EL (cell line): ENCODE measurements around the gene AQP12A.
"Not testable (repeated sequence)": the region's sequence is repeated elsewhere in the genome, so short reads cannot be mapped to it uniquely, and the experiment has no call there.

ENCODE experiments used
- DNase-seq: peaks from one replicate; pipeline ENCODE4 v3.0.0-alpha.2; 2016

Gene AQP12A

DNA sequence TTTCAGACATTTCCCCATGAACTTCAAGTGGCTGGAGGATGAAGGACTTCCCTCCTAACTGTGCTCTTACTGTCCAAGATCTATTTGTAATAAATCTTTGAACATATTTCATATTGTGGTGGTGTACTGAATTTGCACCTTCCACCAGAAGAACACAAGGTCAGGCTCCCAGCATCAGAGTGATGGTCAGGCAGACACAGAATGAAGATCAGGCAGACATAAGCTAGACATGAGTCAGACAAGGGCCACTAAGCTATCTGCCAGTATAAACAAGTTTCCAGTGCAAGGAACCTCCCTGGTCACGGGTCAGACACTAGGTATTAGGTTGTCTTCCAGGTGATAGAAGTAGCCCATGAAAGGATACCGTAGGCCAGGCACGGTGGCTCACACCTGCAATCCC is 29.0 kb upstream of the AQP12A start:
- DNase-seq: no peak

DNA sequence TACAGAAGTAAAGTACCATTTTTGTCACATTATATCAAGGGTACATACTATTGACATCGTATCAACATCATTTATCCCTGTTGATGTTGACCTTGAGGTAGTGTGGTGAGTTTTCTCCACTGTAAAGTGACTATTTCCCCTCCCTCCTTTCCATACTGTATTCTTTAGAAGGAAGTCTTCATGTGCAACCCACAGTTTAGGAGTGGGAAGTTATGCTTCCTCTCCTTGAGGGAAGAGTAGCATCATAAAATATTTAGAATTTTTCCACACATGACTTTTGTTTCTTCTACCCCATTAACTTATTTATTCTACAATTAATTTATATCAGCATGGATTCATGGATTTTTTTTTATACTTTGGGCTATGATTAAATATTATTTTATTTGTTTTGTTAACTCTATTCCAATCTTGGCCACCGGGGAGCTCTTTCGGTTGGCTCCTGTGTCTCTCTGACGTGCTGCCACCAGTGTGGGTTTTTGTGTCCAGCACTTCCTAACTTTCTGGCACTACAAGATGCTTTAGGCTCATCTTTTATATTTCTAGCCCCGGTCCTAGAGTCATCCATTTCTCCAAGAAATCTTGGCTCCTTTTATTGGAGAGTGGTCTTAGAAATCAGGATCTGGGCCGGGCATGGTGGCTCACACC is 28.0 kb upstream of the AQP12A start:
- DNase-seq: no peak

DNA sequence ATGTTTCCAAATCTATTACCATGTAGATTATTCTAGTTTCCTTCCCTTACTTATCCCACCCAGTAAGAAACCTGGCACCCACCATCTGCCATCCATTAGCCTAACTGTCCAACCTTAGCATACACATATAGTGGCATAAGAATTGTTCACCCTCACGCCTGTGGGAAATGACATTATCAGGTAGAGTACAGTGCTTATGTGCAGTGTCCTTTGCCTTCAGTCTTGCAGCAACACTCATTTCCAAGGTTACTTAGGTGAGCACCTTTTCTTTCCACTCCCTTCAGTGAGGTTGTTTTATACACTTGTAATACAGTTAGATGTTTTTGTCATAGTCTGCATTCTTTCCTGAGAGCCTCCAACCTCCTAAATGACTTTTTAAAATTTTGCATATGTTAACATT is 27.0 kb upstream of the AQP12A start:
- DNase-seq: no peak

DNA sequence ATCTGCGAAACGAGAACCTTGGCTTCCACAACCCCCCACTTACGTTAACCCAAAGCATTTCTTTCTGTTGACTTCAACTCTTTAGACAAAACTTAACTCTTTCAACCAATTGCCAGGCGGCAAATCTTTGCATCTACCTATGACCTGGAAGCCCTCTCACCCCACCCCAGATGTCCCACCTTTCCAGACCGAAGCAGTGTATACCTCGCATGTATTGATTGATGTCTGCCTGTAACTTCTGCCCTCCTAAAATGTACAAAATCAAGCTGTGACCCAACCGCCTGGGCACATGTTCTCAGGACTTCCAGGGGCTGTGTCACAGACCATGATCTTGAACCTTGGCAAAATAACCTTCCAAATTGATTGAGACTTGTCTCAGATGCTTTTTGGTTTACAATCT is 21.3 kb upstream of the AQP12A start:
- DNase-seq: no peak

DNA sequence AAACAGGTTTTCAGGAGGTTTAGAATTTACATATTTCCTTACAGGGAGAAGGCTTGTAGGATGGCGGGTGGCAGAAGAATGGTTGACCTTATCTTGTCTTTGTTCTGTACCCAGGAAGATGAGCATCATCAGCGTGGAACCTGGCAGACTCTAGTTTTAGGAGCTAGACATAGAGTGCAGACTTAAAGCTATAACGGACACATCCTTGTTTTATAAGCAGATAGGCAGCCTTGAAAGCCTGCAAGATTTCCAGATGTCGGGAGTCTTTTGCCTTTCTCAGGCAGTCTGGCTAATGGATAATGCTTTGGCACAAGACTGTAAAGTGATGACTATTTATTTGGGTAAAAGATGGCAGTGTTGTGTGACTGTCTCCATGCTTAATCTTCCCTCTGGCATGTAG is 20.7 kb upstream of the AQP12A start:
- DNase-seq: no peak

DNA sequence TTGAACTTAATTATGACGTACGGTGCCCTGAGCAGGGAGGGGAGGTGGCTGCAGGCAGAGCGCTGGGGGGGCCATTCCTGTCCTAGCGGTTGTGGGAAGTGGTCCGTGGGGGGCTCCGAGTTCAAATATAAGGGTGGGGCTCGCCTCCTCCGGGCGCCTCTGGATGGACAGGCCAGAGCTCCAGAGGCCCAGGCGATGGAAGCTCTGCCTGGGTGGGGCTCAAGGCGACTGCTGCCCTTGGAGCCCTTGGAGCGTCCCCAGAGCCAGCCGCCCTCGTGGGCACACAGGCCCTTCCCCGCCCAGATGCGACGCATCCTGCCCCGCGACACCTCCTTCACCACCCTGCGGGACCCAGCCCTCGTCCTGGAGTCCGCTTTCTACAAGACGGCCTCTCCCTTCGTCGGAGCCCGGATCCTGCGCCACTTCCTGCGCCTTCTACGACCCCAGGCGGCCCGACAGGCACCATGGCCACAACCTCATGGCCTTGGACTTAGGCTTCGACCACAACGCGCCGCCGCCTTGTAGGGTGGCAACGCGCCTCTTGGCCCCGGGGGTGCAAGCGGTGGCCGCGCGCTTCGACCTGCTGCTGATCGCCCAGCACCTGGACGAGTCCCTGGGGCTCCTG is 19.5 kb upstream of the AQP12A start:
- DNase-seq: no peak

DNA sequence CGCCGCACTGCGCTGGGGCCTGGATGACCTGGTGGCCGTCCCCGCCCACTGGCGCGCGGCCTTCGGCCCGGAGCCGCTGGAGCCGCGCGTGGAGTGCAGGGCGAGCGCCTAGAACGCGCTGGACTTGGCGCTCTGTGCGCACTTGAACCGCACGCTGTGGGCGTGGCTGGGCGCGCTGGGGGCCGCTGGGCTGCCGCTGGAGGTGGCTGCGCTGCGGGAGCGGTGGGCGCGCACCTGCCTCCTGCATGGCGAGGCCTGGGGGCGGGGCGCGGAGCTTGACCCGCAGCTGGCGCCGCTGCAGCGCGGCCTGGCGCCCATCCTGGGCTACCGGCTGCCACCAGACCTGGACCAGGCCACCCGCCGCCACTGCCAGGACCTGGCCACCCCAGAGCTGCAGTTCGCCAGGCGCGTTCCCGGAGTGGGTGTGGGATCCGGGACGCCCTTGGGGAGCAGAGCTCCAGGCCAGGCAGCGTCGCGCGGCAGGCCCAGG is 18.9 kb upstream of the AQP12A start:
- no peak for DNase-seq

DNA sequence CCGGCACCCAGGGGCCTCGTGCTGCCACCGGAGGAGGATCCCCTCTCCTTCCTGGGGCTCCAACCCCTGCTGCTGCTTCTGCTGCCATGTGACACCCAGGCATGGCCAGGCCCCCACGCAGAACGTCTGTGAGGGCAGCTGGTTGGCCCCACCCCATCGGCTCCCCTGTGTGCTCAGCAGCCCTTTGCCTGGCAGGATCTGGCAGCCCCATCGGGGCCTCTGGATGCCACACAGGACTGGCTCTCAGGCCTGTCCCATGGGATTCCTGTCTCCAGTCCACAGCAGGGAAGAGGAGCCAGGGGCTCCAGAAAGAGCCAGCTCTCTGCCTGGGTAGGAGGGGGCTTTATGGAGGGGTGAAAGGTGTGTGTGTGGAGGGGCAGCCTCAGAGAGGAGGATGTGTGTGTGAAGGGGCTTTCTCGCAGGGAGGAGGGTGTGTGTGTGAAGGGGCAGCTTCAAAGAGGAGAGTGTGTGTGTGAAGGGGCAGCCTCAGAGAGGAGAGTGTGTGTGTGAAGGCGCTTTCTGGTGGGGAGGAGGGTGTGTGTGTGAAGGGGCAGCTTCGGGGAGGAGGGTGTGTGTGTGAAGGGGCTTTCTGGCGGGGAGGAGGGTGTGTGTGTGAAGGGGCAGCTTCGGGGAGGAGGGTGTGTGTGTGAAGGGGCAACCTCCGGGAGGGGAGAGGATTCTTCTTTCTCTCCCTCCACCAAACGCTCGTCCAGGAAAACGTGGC is 17.0 kb upstream of the AQP12A start:
- DNase-seq: not testable (repeated sequence)

DNA sequence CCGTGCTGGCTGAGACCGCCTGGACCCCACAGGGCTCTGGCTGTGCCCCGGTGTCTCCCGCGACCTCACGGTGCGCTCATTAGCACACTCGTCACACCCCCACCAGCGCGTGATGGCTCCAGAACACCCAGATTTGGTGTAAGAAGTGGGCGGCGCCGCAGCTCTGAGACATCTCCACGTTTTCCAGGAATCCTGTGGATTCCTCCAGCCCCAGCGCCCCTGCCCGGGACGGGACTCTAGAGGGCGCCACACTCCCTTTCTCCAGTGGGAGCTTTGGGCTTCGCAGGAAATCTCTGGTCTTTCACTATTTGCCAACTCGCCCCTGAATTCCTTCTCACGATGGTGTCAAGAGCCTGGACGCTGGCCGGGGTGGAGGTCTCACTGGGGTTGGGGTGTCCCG is 16.3 kb upstream of the AQP12A start:
- not testable (repeated sequence) for DNase-seq

DNA sequence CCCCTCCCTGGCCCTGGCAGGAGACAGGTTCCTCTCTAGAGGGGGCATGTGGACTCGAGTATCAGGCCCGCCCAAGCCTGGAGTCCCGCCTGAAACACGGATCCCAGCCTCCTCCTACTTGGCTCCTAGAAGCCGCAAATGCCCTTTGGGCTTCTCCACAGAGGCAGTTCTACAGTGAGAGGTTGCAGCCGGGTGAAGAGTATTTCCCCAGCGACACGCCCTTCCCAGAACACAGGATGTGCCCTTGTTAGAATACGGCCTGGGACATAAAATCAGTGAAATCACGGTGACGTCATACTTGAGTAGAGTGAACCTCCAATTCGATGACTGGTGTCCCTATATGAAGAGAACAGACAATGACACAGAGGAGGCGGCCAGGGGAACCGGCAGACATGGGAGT is 13.6 kb upstream of the AQP12A start:
- DNase-seq: not testable (repeated sequence)

DNA sequence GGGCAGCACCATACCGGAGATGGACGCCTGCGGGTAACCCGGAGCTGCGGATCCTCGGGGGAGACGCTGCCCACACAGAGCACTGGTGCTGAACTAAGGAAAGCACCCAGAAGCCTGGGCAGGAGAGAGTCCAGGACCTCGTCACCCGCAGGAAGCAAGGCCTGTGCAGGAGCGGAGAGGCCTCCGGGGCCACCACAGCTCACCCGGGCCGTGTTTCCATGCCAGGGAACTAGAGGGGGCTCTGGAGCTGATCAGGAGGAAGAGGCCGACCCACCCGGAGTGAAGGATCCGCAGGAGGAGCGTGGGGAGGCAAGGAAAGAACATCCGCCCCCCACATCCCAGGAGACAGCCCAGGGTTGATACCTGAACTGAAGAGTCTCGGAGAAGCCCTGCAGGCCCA is 12.8 kb upstream of the AQP12A start:
- DNase-seq: not testable (repeated sequence)

DNA sequence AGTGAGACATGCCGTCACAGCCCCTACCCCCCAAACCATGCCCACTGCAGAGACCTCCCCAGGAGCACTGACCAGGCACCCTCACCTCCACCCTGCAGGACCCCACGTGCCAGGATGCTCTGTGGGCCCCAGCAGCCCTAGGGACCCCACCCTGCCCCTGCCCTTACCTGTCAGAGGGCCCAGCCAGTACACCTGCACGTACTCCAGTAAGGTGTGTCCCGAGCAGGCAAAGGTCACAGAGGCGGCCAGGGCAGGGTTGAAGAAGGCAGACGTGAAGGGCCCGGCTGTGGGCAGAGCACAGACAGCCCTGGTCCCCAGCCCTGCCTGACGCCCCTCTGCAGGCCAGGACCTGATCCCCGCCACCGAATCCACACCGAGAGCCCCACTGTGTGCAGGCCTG is 11.5 kb upstream of the AQP12A start:
- not testable (repeated sequence) for DNase-seq

DNA sequence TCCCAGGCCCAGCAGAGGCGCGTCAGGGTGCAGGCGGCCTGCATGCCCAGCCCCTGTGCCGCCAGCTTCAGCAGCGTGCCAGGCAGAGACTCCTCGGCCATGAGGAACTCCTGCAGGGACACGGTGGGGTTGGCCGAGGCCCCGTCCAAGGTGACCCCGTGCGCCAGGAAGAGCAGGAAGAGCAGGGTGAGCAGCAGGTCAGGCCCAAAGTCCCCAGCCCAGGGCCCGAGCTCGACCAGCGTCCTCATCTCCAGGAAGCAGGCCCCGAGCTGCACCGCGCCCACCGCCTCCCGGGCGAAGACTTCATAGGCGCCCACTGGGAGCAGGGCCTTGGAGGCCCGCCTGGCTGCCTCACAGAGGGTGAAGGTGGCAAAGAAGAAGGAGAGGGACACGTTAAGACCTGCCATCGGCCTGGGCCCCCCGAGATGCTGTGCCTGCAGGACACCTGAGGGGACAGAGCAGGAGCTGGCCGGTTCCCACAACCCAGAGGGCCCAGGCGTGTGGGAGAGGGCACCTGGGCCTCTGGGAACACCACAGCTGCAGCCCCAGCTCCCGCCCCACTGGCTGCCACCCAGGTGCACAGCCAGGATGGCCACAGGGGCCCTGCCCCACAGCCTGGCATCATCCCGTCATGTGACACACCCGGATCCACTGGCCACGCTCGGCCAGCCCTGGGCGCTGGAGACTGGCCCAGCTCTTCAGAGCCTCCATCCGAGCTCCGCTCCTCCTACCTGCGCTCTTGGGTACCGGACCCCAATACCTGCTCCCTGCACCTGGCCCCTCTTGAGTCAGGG is 9.0 kb upstream of the AQP12A start, which contains the start of gene AQP12B:
TSS of gene AQP12B (minus strand) at position 455 of the 794 bp plus-strand sequence. CDS start at position 407, 48 bp downstream.
- DNase-seq: not testable (repeated sequence)

DNA sequence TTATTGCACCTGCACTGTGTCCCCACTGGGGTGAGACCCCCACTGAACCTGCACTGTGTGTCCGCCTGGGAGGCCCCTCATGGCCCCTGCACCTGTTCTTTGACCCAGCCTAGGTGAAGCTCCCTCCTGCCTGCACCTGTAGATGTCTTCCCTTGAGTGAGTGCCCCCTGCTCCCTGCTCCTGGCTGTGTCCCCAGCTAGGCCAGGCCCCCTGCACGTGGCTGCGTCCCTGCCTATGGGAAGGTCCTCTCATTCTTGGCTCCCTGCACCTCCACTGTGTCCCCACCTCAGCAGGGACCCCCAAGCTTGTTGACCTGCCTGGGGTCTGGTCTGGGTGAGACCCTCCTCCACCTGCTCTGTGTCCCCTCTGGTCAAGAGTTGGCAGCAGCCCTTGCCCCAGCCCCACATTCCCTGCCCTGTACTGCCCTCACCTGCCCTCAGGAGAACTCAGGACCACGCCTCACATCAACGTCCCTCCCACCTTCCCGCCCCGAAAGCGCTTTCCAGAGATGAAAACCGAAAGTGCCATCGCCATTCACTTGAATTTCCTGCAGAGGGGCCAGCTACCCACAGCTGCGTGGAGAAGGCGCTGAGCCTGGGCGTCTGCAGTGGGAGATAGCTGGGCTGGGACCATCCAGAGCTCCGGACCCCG is 8.2 kb upstream of the AQP12A start:
- not testable (repeated sequence) for DNase-seq

DNA sequence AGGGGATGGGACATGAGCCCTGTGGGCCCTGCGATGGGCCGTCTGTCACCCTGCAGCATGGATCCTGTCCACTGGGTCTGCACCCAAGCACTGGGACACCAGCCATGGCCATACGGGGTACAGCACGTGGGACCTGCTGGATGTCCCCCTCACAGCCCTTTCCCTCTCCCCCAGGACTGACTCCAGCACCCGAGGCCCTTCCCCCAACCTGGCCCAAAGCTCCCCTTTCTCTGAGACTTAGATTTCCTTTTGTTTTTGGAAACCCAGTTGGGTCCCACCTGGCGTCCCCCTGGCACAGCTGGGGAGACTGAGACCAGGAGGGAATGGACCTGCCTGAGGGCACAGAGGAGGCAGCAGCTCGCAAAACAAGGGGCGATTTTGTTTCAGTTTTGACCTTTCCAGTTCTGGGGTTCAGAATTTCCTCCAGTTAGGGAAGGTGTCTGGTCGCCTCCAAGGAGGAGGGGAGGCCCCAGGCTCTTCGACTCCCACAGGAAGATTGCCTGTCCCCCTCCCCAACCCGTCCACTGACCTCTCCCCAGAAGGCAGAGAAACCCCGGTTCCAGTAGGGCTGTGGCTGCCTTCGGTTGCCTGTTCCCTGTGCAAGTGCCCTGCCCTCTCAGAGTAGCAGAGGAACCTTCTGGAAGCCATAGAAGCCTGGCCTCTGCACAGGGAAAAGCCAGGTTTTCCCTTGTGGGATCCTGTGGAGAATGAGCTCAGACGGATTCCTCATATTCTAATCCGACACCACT is 7.5 kb upstream of the AQP12A start:
- not testable (repeated sequence) for DNase-seq

DNA sequence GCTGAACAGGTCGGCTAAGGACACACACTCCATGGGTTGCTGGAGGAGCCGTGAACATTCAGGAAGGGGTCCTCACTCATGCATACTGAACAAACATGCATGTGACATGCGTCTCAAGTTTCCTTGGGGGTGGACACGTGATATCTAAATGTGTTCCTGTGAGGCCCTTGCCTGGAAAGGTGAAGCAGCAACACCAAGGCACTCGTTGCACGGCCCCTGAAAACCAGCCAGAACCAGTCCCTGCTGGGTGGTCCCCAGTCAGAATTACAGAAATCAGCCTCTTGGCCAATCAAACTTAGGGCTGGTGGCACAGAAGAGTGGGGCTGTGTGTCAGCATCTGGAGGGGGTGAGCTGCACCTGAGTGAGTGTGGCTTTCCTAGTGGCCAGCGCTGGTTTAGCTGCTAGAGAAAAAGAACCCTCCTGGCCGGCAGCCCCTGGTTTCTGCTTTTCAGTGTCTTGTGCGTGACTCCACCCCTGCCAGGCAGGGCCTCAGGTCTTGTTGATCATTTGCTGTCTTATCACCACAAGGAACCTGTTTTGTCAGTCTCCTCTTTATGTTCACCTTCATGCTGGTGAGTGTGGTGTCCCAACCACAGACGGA is 5.8 kb upstream of the AQP12A start:
- no peak for DNase-seq

DNA sequence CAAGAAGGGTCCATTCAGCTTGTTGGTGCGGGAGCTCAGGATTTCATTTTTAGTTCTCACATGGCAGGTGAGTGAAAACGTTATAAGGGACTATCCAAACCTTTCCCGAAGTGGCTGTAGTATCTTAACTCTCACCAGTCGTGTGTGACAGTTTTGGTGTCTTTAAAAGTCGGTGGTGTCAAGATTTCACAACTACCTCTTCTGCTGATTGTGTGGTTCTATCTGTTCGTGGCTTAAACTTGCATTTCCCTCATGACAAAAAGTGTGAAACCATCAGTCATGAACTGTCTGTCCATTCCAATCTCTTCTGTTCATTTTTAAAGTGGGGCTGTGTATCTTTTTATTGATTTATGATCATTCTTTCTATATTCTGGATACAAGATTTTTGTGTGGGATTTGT is 5.2 kb upstream of the AQP12A start:
- no peak for DNase-seq

DNA sequence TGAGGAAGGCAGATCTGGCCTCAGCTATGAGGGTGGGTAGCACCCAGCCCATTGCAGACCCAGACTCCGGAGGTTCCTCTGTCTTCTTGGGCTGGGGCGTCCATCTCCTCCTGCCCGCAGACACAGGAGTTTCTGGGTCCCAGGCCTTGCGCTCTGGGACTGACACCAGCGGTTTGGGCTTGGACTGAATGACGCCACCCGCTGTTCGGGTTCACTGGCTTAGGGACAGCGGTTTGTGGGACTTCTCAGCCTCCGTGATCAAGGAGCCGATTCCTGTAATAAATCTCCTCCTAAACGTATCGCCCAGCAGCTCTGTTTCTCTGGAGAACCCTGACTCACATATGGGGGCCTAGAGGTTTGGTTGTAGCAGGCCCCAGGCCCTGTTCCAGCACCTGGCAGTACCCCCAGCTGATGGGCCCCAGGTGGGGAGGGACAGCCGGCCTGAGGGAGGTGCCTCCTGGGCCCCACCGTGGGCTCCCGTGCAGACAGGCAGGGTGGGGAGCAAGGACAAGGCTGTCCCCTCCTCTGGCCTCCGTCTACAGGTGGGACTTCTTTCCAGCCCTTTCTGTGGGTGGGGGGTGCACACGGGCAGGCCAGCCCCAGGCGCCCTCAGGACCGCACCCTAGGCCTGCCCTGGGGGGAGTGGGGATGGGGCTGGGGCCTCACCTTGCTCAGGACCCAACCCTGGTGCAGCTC is 4.5 kb upstream of the AQP12A start:
- DNase-seq: no peak

DNA sequence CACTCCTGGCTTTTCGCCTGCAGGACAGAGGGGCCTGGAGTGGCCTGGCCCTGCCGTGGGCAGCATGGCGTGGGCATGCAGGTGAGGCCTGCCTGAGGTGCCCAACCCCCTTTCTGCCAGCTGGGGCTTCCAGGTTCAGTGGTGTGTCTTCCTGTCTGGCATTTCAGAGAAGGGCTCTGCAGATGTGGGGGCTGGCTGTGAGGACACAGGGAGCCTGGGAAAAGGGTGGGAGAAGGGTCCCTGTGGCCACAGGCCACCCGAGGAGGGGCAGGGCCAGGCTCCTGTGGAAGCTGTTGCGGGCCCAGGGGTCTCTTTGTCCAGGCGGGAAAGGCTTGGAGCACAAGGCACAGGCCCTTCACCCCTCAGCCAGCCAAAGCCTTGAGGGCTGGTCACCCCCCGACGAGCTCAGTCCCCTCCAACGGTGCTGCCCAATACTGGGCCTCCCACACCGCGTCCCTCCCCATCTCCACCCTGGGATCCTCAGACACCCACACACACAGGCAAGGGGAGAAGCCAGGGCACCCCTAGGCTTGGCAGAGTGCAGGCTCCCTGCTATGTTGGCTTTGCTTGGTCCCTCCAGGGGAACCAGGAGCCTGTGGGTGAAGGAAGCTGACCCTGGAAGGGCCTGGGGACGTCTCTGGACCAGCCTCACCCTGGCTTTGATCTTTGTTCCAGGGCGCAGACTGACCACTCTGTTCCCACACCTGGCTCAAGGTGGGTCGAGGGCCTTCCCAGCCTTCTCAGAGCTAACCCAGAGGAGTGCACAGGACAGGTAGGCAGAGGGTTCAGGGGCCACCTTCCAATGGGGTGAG is 3.7 kb upstream of the AQP12A start:
- DNase-seq: no peak

DNA sequence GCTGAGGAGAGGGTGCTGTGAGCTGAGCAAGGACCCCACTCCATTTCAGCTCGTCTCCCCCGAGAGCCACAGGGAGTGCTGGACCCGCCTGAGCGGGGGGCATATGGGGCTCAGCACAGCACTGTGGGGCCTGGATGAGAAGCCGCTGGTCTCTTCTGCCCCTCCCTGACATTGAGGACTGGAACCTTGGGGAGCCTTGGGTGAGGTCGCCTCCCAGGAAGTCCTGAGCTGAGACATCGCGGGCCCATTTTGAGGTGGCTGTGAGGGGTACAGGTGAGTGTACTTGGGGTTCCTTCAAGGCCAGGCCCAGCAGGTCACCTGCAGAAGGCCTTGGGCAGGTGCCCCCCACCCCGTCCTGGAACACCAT is 3.1 kb upstream of the AQP12A start:
- DNase-seq: no peak
